ENCODE measurements around the gene ABHD14A. TPM values are rescaled to one million over a fixed set of nuclear protein-coding genes. Genes with fewer than 3 reads are reported as not detected.

The ABHD14A gene
- total and polyA plus RNA-seq, 2 experiments from 2014 or later: 17.1 to 55.1 TPM

- H4K20me1 ChIP-seq (ENCODE audit: insufficient read depth, poor library complexity, severe bottlenecking): no peaks in the 10 kb centered on the region
- H3K4me2 ChIP-seq: peak overlapping the region; percentile 78
- H3K36me3 ChIP-seq (replicated peaks; ENCODE audit: insufficient read depth, low read depth): no peaks in the 10 kb centered on the region
- H3K27ac ChIP-seq: peak overlapping the region; percentile 97
- H2AFZ ChIP-seq: no peak overlapping the region
- TF ChIP-seq EZH2 (IDR thresholded peaks at IDR 0.05; ENCODE audit: borderline replicate concordance) (no peak), CTCF (IDR thresholded peaks at IDR 0.05; ENCODE audit: poor library complexity) (no peak), EZH2phosphoT487 (IDR thresholded peaks at IDR 0.05; ENCODE audit: low read depth, severe bottlenecking, unreplicated experiment) (no peak)
- H3K27me3 ChIP-seq: no peaks in the 10 kb centered on the region
- no peak for DNase-seq (ENCODE audit: low spot score)
- no peaks in the 10 kb centered on the region for H3K9me3 ChIP-seq (ENCODE audit: low read depth)
- no peaks in the 10 kb centered on the region for H3K9me2 ChIP-seq (replicated peaks; ENCODE audit: insufficient read depth)
- peaks cover 30% of the 10 kb centered on the region for H3K4me1 ChIP-seq (ENCODE audit: insufficient read depth)
- peaks cover 23% of the 10 kb centered on the region for H3K79me2 ChIP-seq
- no peak overlapping the region for H3K4me3 ChIP-seq
Measured at GRCh38 chr3:51984269-51984647, 9.4 kb downstream of the ABHD14A start.

GRCh38 chr3:51985063-51985462 is 10.2 kb downstream of the ABHD14A start:
- H3K4me2 ChIP-seq: peak overlapping the region; percentile 78
- no peaks in the 10 kb centered on the region for H3K9me2 ChIP-seq (replicated peaks; ENCODE audit: insufficient read depth)
- H3K4me3 ChIP-seq: no peak overlapping the region
- 93% methylated on average over 6 of the region's 6 CpGs for WGBS (ENCODE audit: low lambda C conversion rate, missing lambda C conversion rate)
- H3K4me1 ChIP-seq (ENCODE audit: insufficient read depth): peaks cover 30% of the 10 kb centered on the region
- peak overlapping the region; percentile 97 for H3K27ac ChIP-seq
- peaks cover 23% of the 10 kb centered on the region for H3K79me2 ChIP-seq
- no peaks in the 10 kb centered on the region for H3K27me3 ChIP-seq
- H2AFZ ChIP-seq: no peak overlapping the region
- no peaks in the 10 kb centered on the region for H3K9me3 ChIP-seq (ENCODE audit: low read depth)
- no peaks in the 10 kb centered on the region for H3K36me3 ChIP-seq (replicated peaks; ENCODE audit: insufficient read depth, low read depth)
- no peaks in the 10 kb centered on the region for H4K20me1 ChIP-seq (ENCODE audit: insufficient read depth, poor library complexity, severe bottlenecking)
- no peak for TF ChIP-seq CTCF (IDR thresholded peaks at IDR 0.05; ENCODE audit: poor library complexity)
- TF ChIP-seq EZH2phosphoT487 (IDR thresholded peaks at IDR 0.05; ENCODE audit: low read depth, severe bottlenecking, unreplicated experiment): no peak
- no peak for TF ChIP-seq EZH2 (IDR thresholded peaks at IDR 0.05; ENCODE audit: borderline replicate concordance)
- DNase-seq (ENCODE audit: low spot score): no peak

- no peaks in the 10 kb centered on the region for H3K9me2 ChIP-seq (replicated peaks; ENCODE audit: insufficient read depth)
- peaks cover 12% of the 10 kb centered on the region for H3K79me2 ChIP-seq
- peak; percentile 58 for DNase-seq (ENCODE audit: low spot score)
- no peak overlapping the region for H3K4me3 ChIP-seq
- H3K4me1 ChIP-seq (ENCODE audit: insufficient read depth): peaks cover 30% of the 10 kb centered on the region
- no peak for TF ChIP-seq CTCF (IDR thresholded peaks at IDR 0.05; ENCODE audit: poor library complexity)
- TF ChIP-seq EZH2 (IDR thresholded peaks at IDR 0.05; ENCODE audit: borderline replicate concordance): no peak
- no peak for TF ChIP-seq EZH2phosphoT487 (IDR thresholded peaks at IDR 0.05; ENCODE audit: low read depth, severe bottlenecking, unreplicated experiment)
- 79% methylated on average over 12 of the region's 12 CpGs for WGBS (ENCODE audit: low lambda C conversion rate, missing lambda C conversion rate)
- no peaks in the 10 kb centered on the region for H3K27me3 ChIP-seq
- H3K9me3 ChIP-seq (ENCODE audit: low read depth): no peaks in the 10 kb centered on the region
- H2AFZ ChIP-seq: no peak overlapping the region
- H3K27ac ChIP-seq: peak overlapping the region; percentile 97
- H3K4me2 ChIP-seq: peak overlapping the region; percentile 78
- no peaks in the 10 kb centered on the region for H4K20me1 ChIP-seq (ENCODE audit: insufficient read depth, poor library complexity, severe bottlenecking)
- no peaks in the 10 kb centered on the region for H3K36me3 ChIP-seq (replicated peaks; ENCODE audit: insufficient read depth, low read depth)
Measured at GRCh38 chr3:51986010-51986947, 11.4 kb downstream of the ABHD14A start.

All from hepatocyte (in vitro differentiated cells).